NCI-H526 treated with DMSO at 0.1 percent for 48 hours (cell line): ENCODE results near the gene PRUNE2.
"Not testable (repeated sequence)": the region's sequence is repeated elsewhere in the genome, so short reads cannot be mapped to it uniquely, and the experiment has no call there.

ENCODE experiments used
- DNase-seq: peaks from one replicate; lab custom pipeline; 2025; lab: John Stamatoyannopoulos, UW

PRUNE2 gene

GRCh38 chr9:76863832-76864231 lies 42.1 kb downstream of the PRUNE2 start:
- no peak for DNase-seq

DNA sequence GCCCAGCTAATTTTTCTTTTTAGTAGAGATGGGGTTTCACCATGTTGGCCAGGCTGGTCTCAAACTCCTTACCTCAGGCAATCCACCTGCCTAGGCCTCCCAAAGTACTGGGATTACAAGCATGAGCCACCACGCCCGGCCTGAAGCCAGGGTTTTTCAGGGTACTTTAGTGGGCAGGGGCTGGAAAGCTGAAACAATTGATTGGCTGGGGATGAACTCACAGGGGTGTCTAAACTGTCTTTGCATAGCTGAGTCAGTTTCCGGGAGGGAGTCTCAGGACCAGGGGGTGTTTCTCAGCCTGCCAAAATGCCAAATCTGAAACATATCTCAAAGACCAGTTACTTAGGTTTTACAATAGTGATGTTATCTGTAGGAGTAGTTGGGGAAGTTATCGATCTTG lies 46.1 kb downstream of the PRUNE2 start:
- DNase-seq: no peak

DNA sequence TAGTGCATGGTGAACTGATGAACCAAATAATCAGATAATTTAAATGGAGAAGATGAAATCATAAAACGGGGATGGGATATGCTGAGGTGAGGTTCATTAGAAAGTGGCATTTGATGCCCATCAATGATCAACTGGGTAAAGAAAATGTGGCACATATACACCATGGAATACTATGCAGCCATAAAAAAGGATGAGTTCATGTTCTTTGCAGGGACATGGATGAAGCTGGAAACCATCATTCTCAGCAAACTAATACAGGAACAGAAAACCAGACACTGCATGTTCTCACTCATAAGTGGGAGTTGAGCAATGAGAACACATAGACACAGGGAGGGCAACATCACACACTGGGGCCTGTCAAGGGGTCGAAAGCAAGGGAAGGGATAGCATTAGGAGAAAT lies 47.7 kb downstream of the PRUNE2 start:
- not testable (repeated sequence) for DNase-seq

GRCh38 chr9:76856016-76856415 lies 49.9 kb downstream of the PRUNE2 start:
- DNase-seq: no peak

- no peak for DNase-seq
Measured at GRCh38 chr9:76855015-76855414, 50.9 kb downstream of the PRUNE2 start.

GRCh38 chr9:76852026-76852425 lies 53.9 kb downstream of the PRUNE2 start:
- no peak for DNase-seq

DNA sequence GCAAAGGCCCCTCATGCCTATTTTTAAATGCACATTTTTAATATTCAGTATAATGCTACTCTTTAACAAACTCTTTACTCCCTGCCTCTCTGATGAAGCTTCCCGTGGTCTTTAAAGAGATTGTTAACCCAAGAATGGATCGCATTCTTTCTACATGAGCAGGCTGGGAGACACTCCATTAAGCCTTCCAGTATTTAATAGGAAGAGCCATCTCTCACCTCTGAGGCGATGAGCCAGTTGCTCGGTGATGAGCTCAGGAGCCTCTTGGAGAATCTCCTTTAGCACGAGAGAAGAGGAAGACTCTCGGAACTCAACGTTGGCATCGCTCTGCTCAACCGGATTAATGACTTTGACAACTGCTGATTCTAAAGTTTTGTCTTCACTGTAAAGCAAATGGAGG lies 59.6 kb downstream of the PRUNE2 start:
- no peak for DNase-seq

DNA sequence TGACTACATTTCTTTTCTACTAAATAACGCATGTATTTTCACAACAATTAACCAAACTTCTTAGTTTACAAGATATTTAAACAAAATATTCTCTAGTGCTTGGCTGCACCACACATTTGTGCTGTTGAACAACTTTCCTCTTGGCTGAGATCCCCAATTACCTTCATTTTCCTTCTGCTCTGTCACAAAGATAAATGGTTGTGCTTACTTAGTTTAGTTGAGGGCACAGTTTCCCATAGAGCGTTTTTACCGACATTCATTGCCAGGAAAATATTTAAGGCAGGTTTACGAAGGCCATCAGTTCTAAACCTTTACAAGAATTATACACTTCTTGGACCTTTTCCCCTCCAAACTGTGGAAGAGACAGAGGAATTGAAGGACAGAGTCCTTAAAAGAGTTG lies 60.7 kb downstream of the PRUNE2 start:
- DNase-seq: no peak

GRCh38 chr9:76835571-76836283 lies 70.2 kb downstream of the PRUNE2 start:
- DNase-seq: no peak

DNA sequence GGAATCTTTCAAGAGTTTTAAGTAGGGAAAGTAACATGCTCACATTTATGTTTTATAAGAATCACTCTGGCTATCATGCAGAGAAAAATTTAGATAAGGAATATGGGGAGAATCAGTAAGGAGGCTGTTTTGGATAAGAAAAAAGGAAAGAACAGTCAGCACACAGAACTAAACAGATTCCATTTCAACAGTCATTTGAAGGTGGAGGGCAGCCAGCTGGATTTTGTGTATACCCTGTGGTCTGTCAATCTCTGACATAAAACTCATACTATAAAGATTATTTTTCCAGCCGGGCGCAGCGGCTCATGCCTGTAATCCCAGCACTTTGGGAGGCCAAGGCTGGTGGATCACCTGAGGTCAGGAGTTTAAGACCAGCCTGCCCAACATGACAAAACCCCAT lies 77.5 kb downstream of the PRUNE2 start:
- DNase-seq: no peak

DNA sequence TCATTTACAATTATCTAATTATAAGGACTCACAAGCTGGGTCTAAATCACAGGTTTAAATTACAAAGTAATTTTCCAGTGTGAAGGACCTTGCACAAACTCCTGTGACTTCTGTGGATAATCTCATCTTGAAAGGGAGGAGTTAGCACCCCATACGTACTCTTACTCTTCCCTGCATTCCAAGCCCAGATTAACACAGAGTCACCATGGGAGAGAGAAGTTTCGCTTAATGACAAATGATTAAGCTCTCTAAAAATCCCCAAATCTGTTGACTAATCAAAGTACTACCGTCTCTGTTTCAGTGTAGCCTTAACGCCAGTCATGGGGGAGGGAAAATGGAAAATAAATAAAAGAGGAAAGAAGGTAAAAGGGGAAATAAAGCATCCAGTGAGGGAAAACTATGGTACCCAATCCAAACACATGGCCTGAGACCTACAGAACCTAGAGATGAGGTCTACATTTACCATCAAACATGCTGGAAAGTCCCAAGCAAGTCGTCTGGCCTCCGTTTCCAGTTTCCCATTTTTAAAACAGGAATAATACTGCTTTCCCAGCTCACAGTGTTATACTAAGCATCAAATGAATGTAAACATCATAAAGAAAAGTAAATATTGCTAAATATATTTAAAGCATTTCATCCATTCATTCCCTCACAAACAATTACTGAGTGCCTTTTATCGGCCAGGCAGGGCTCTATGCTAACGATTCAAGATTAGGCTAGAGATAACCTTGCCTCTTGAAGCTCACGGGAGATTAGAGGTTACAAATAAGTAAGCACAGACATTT lies 78.4 kb downstream of the PRUNE2 start:
- DNase-seq: no peak

GRCh38 chr9:76820431-76820830 lies 85.5 kb downstream of the PRUNE2 start:
- DNase-seq: no peak

- DNase-seq: no peak
Measured at GRCh38 chr9:76818271-76818670, 87.6 kb downstream of the PRUNE2 start.

GRCh38 chr9:76817489-76817888 lies 88.4 kb downstream of the PRUNE2 start:
- DNase-seq: no peak

GRCh38 chr9:76812591-76812990 lies 93.3 kb downstream of the PRUNE2 start:
- peak; percentile 12 for DNase-seq

DNA sequence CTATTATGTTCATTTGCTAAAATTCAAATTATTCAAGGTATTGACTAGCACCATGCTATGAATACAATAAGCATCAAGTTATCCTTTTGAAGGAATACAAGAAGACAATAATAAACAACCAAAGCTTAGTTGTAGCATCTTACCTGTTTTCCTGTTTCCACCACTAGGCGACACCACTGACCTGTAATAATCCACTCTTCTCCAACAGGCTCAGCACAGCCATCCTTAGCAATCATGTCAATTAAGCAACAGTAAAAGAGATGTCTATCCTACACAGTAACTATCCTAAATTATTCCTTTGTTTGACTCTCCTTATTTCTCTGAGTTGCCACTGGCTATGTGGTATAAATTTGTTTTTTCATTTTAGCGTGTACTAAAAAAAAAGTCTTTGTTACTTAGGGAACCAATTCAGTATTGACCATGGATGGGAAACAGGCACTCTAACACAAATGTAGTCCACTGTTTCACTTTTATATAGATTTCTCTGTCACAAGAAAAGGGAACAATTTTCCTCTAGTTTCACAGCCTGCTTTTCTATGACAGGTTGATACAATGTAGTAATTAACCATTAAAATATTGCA lies 95.4 kb downstream of the PRUNE2 start:
- DNase-seq: peak; percentile 50

- no peak for DNase-seq
Measured at GRCh38 chr9:76808636-76809035, 97.3 kb downstream of the PRUNE2 start.

- no peak for DNase-seq
Measured at GRCh38 chr9:76803762-76804161, 102.2 kb downstream of the PRUNE2 start.

DNA sequence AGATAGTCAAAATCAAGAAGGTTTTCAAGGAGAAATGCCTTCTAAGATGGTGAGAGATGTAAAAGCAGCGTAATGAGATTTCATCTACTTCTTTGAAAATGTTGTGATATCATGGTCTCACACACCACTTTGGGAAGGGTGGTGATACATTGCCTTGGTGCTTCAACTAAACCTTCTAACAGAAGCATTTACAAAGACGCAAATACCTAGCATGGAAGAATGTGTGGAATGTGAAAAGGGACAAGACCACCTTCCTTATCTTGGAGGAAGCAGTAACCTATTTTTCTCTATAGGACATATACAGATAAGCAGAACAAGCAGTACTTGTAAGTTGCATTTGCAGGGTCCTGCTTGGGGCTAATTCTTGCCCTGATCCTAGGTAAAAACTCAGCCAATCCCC lies 102.8 kb downstream of the PRUNE2 start:
- no peak for DNase-seq

- no peak for DNase-seq
Measured at GRCh38 chr9:76800901-76801300, 105.0 kb downstream of the PRUNE2 start.

- DNase-seq: no peak
Measured at GRCh38 chr9:76799473-76799872, 106.4 kb downstream of the PRUNE2 start.

GRCh38 chr9:76798527-76798926 lies 107.4 kb downstream of the PRUNE2 start:
- no peak for DNase-seq

DNA sequence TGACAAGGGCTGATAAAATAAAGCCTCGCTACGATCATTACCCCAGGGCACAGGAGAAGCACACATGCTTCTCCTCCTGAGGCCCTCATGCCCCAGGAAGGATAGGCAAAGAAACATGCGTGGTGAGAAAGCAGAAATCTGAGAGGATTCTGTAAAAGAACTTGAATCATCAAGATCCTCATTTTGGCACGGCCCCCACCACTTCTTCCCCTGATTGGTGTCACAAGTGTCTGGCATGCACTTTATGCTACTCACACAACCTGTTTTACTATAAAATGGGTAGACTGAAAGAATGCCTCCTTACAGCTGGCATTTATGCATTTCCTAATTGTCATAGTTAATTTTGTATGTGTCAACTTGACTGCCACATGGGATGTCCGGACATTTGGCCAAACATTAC lies 109.6 kb downstream of the PRUNE2 start:
- DNase-seq: no peak
